Ectodermal cell (in vitro differentiated cells): ENCODE measurements around the gene COX7A2.

Source experiments
- H3K27ac ChIP-seq: 2 replicates; pipeline ENCODE4 v1.7.0; 2013; ENCODE audit warnings: mild to moderate bottlenecking, low read depth, low read length; ENCODE audit not compliant: insufficient read depth, poor library complexity, severe bottlenecking
- H3K27me3 ChIP-seq: 2 replicates; pipeline ENCODE4 v1.7.0; 2013; ENCODE audit warnings: mild to moderate bottlenecking, low read length; ENCODE audit not compliant: insufficient read depth, control insufficient read depth, poor library complexity, severe bottlenecking
- H3K36me3 ChIP-seq: one replicate; pipeline ENCODE4 v1.7.0; 2013; ENCODE audit warnings: low read length; ENCODE audit not compliant: control insufficient read depth, insufficient read depth
- H3K4me1 ChIP-seq: one replicate; pipeline ENCODE4 v1.7.0; 2013; ENCODE audit warnings: low read length; ENCODE audit not compliant: control insufficient read depth, insufficient read depth
- H3K4me3 ChIP-seq: 2 replicates; pipeline ENCODE4 v1.7.0; 2013; ENCODE audit warnings: low read depth, low read length, control low read depth; ENCODE audit not compliant: insufficient read depth
- H3K9me3 ChIP-seq: 2 replicates; pipeline ENCODE4 v1.7.0; 2013; ENCODE audit warnings: mild to moderate bottlenecking, low read length, moderate library complexity; ENCODE audit not compliant: control insufficient read depth
- WGBS, 2 experiments: methylation state at CpG; one replicate each; pipeline ENCODE4 v1.1.7; 2013; ENCODE audit warnings: missing lambda C conversion rate in 2 of 2; 5-methylcytosine and 5-hydroxymethylcytosine counted together

The COX7A2 gene

GRCh38 chr6:75268121-75268987, 24.8 kb upstream of the COX7A2 start:
- WGBS, 2 experiments: 71% methylated on average over 5 of the region's 5 CpGs
- peaks cover 10% of the 10 kb centered on the region for H3K36me3 ChIP-seq
- no peak overlapping the region for H3K4me3 ChIP-seq
- no peak overlapping the region for H3K27ac ChIP-seq
- no peaks in the 10 kb centered on the region for H3K4me1 ChIP-seq
- H3K27me3 ChIP-seq: no peaks in the 10 kb centered on the region
- H3K9me3 ChIP-seq: no peaks in the 10 kb centered on the region

- Histone ChIP-seq H3K4me1 (no peaks in the 10 kb centered on the region), H3K27me3 (no peaks in the 10 kb centered on the region), H3K36me3 (peaks cover 2% of the 10 kb centered on the region), H3K9me3 (no peaks in the 10 kb centered on the region), H3K4me3 (no peak overlapping the region), H3K27ac (no peak overlapping the region)
- WGBS, 2 experiments: 73 to 79% methylated on average over 4 of the region's 4 CpGs
Observed at GRCh38 chr6:75267461-75267860, 23.9 kb upstream of the COX7A2 start.

- Histone ChIP-seq H3K4me3 (no peak overlapping the region), H3K27ac (no peak overlapping the region), H3K4me1 (no peaks in the 10 kb centered on the region), H3K9me3 (no peaks in the 10 kb centered on the region), H3K36me3 (no peaks in the 10 kb centered on the region), H3K27me3 (no peaks in the 10 kb centered on the region)
- WGBS, 2 experiments: 64% methylated on average over 1 to 2 of the region's 2 CpGs
Observed at GRCh38 chr6:75266716-75267291, 23.2 kb upstream of the COX7A2 start.

- Histone ChIP-seq H3K36me3 (peaks cover 5% of the 10 kb centered on the region), H3K9me3 (no peaks in the 10 kb centered on the region), H3K4me1 (no peaks in the 10 kb centered on the region), H3K27me3 (no peaks in the 10 kb centered on the region), H3K27ac (no peak overlapping the region), H3K4me3 (no peak overlapping the region)
Observed at GRCh38 chr6:75263401-75263750, 19.8 kb upstream of the COX7A2 start.

- H3K27me3 ChIP-seq: no peaks in the 10 kb centered on the region
- H3K27ac ChIP-seq: no peak overlapping the region
- H3K9me3 ChIP-seq: no peaks in the 10 kb centered on the region
- H3K4me1 ChIP-seq: no peaks in the 10 kb centered on the region
- peaks cover 5% of the 10 kb centered on the region for H3K36me3 ChIP-seq
- no peak overlapping the region for H3K4me3 ChIP-seq
- WGBS, 2 experiments: 96 to 98% methylated on average over 4 of the region's 4 CpGs
Observed at GRCh38 chr6:75262716-75263400, 19.3 kb upstream of the COX7A2 start.

GRCh38 chr6:75261299-75261698, 17.7 kb upstream of the COX7A2 start:
- Histone ChIP-seq H3K27ac (no peak overlapping the region), H3K27me3 (no peaks in the 10 kb centered on the region), H3K36me3 (peaks cover 5% of the 10 kb centered on the region), H3K9me3 (no peaks in the 10 kb centered on the region), H3K4me3 (no peak overlapping the region), H3K4me1 (no peaks in the 10 kb centered on the region)
- 90 to 96% methylated on average over 1 of the region's 1 CpG for WGBS, 2 experiments

GRCh38 chr6:75257343-75258087, 13.9 kb upstream of the COX7A2 start:
- H3K4me3 ChIP-seq: no peak overlapping the region
- no peaks in the 10 kb centered on the region for H3K27me3 ChIP-seq
- no peak overlapping the region for H3K27ac ChIP-seq
- H3K9me3 ChIP-seq: no peaks in the 10 kb centered on the region
- WGBS, 2 experiments: 100% methylated on average over 1 of the region's 1 CpG
- H3K36me3 ChIP-seq: peaks cover 5% of the 10 kb centered on the region
- no peaks in the 10 kb centered on the region for H3K4me1 ChIP-seq

GRCh38 chr6:75250552-75250951, 7.0 kb upstream of the COX7A2 start:
- WGBS, 2 experiments: 92 to 93% methylated on average over 2 of the region's 2 CpGs
- Histone ChIP-seq H3K27me3 (peaks cover 5% of the 10 kb centered on the region), H3K36me3 (no peaks in the 10 kb centered on the region), H3K9me3 (no peaks in the 10 kb centered on the region), H3K4me3 (no peak overlapping the region), H3K27ac (no peak overlapping the region), H3K4me1 (no peaks in the 10 kb centered on the region)

- H3K4me1 ChIP-seq: no peaks in the 10 kb centered on the region
- H3K27me3 ChIP-seq: peaks cover 5% of the 10 kb centered on the region
- H3K27ac ChIP-seq: no peak overlapping the region
Observed at GRCh38 chr6:75249837-75250236, 6.2 kb upstream of the COX7A2 start.

GRCh38 chr6:75246386-75246785, 2.8 kb upstream of the COX7A2 start:
- Histone ChIP-seq H3K4me1 (no peaks in the 10 kb centered on the region), H3K9me3 (no peaks in the 10 kb centered on the region), H3K36me3 (no peaks in the 10 kb centered on the region), H3K4me3 (no peak overlapping the region), H3K27me3 (peaks cover 5% of the 10 kb centered on the region), H3K27ac (no peak overlapping the region)
- 87 to 90% methylated on average over 2 of the region's 2 CpGs for WGBS, 2 experiments

More at GRCh38 chr6:75249837-75250236, 6.2 kb upstream of the COX7A2 start:
- Histone ChIP-seq H3K9me3 (no peaks in the 10 kb centered on the region), H3K36me3 (no peaks in the 10 kb centered on the region), H3K4me3 (no peak overlapping the region)
